B cell (primary cell): ENCODE data around the gene DUSP16. TPM values are rescaled to one million over a fixed set of nuclear protein-coding genes. Genes with fewer than 3 reads are reported as not detected.

ENCODE experiments used
- ATAC-seq: fragments of 200-7000 bp; cut with Tn5 transposase; one replicate; pipeline ENCODE4 v1.10.0; 2021; ENCODE audit warnings: low read depth, mild to moderate bottlenecking, moderate number of reproducible peaks, moderate library complexity
- CTCF ChIA-PET: fragments of 350-600 bp; sonication (Branson Sonifier 250); formaldehyde crosslinking; loops from one replicate; lab custom pipeline; 2021; ENCODE audit warnings: antibody characterized with exemption, inconsistent platforms; lab: Charles Lee
- POLR2A ChIA-PET: fragments of 350-600 bp; sonication (Branson Sonifier 250); formaldehyde crosslinking; loops from one replicate; lab custom pipeline; 2021; ENCODE audit warnings: antibody characterized with exemption; lab: Charles Lee
- DNase-seq: peaks from one replicate; pipeline ENCODE4 v3.0.0; 2013
- H2AFZ ChIP-seq: 2 replicates; pipeline ENCODE4 v1.6.1; 2012; ENCODE audit warnings: mild to moderate bottlenecking, low read depth, low read length; ENCODE audit not compliant: insufficient read depth, poor library complexity, severe bottlenecking
- H3K27ac ChIP-seq, 2 donors: 1 replicate in 1 of 2; 2 replicates in 1 of 2; pipeline ENCODE4 v1.5.1; 2012 to 2013; ENCODE audit warnings: low read length in 2 of 2, mild to moderate bottlenecking in 2 of 2, moderate library complexity in 1 of 2
- H3K27me3 ChIP-seq, 4 experiments: fragments of 200-600 bp in 1 of 4; sonication (generic) in 1 of 4; replicated peaks in 1 of 4; 1 replicate in 2 of 4; 2 replicates in 2 of 4; pipeline versions ENCODE4 v1.6.1 to v1.7.0; 2013 to 2016; ENCODE audit warnings: low read length in 3 of 4, mild to moderate bottlenecking in 2 of 4, mixed read lengths in 1 of 4, moderate library complexity in 1 of 4; ENCODE audit not compliant: insufficient read depth in 4 of 4, control insufficient read depth in 3 of 4; ENCODE audit errors: control extremely low read depth in 1 of 4
- H3K36me3 ChIP-seq, 2 experiments: replicated peaks in 1 of 2; 1 replicate in 1 of 2; 2 replicates in 1 of 2; pipeline versions ENCODE4 v1.6.1 to v1.7.1; 2013; ENCODE audit warnings: low read length in 1 of 2; ENCODE audit not compliant: insufficient read depth in 2 of 2, control insufficient read depth in 1 of 2; ENCODE audit errors: control extremely low read depth in 1 of 2, extremely low read depth in 1 of 2
- H3K4me1 ChIP-seq, 2 donors: fragments of 200-600 bp in 1 of 2; sonication (generic) in 1 of 2; 1 replicate in 1 of 2; 2 replicates in 1 of 2; pipeline versions ENCODE4 v1.5.1 to v1.6.1; 2013 to 2017; ENCODE audit warnings: low read length in 2 of 2; ENCODE audit not compliant: control insufficient read depth in 2 of 2, insufficient read depth in 2 of 2
- H3K4me2 ChIP-seq: replicated peaks from 2 replicates; pipeline ENCODE3; 2012; ENCODE audit warnings: mild to moderate bottlenecking, low read depth, low read length; ENCODE audit not compliant: poor library complexity, severe bottlenecking
- H3K4me3 ChIP-seq, 5 experiments: fragments of 200-600 bp in 1 of 5; sonication (generic) in 1 of 5; 1 replicate in 3 of 5; 2 replicates in 2 of 5; pipeline versions ENCODE4 v1.5.1 to v1.7.0; 2011 to 2016; ENCODE audit warnings: low read length in 4 of 5, mild to moderate bottlenecking in 4 of 5, low read depth in 2 of 5, control low read depth in 1 of 5, moderate library complexity in 1 of 5; ENCODE audit not compliant: insufficient read depth in 1 of 5; ENCODE audit errors: control extremely low read depth in 1 of 5, extremely low read depth in 1 of 5
- H3K79me2 ChIP-seq: fragments of 200-600 bp; sonication (generic); one replicate; pipeline ENCODE4 v1.6.0; 2016; ENCODE audit warnings: low read length; ENCODE audit not compliant: control insufficient read depth, insufficient read depth
- H3K9ac ChIP-seq: fragments of 200-600 bp; sonication (generic); 2 replicates; pipeline ENCODE4 v1.6.1; 2017; ENCODE audit warnings: mild to moderate bottlenecking, low read length, moderate library complexity
- H3K9me3 ChIP-seq, 3 donors: one replicate each; pipeline versions ENCODE4 v1.6.1 to v1.7.1; 2013; ENCODE audit warnings: low read length in 2 of 3; ENCODE audit not compliant: control insufficient read depth in 2 of 3, insufficient read depth in 1 of 3; ENCODE audit errors: control extremely low read depth in 1 of 3
- H4K20me1 ChIP-seq: 2 replicates; pipeline ENCODE4 v1.6.0; 2012; ENCODE audit warnings: mild to moderate bottlenecking, low read length; ENCODE audit not compliant: insufficient read depth, control insufficient read depth, poor library complexity, severe bottlenecking
- H3K27ac Mint-ChIP-seq: one replicate; pipeline ENCODE4 v1.8.0; 2021; ENCODE audit warnings: mixed read lengths
- H3K27me3 Mint-ChIP-seq: one replicate; pipeline ENCODE4 v1.8.0; 2021; ENCODE audit warnings: mixed read lengths
- H3K4me1 Mint-ChIP-seq: one replicate; pipeline ENCODE4 v1.8.0; 2021; ENCODE audit warnings: mixed read lengths
- H3K4me3 Mint-ChIP-seq: one replicate; pipeline ENCODE4 v1.8.0; 2021; ENCODE audit warnings: mixed read lengths
- H3K9me3 Mint-ChIP-seq: one replicate; pipeline ENCODE4 v1.8.0; 2022; ENCODE audit warnings: mixed read lengths; ENCODE audit not compliant: insufficient read depth
- CTCF ChIP-seq: fragments of 200-600 bp; IDR thresholded peaks from one replicate; pipeline ENCODE4 v1.8.0; 2022; ENCODE audit warnings: antibody characterized with exemption, mild to moderate bottlenecking
- EZH2 ChIP-seq: IDR thresholded peaks from 2 replicates; pipeline ENCODE4 v1.6.1; 2012; ENCODE audit warnings: borderline replicate concordance, low read depth, mild to moderate bottlenecking, moderate library complexity, low read length; ENCODE audit not compliant: insufficient read depth, poor library complexity, severe bottlenecking
- WGBS: methylation state at CpG from one replicate; pipeline ENCODE4 v1.1.5; 2013; ENCODE audit warnings: missing lambda C conversion rate; ENCODE audit not compliant: insufficient coverage; 5-methylcytosine and 5-hydroxymethylcytosine counted together
- intact Hi-C: fragments of 100-400 bp; cut with micrococcal nuclease; formaldehyde crosslinking; loops from one replicate; pipeline ENCODE4 v1.10.0; 2022
- polyA plus RNA-seq: library from polyadenylated mRNA; depleted of rRNA; stranded (reverse); fragments of >200 nt; gene quantifications from 2 replicates; pipeline ENCODE4 v1.2.3, GENCODE V29; 2012
- total RNA-seq, 2 donors: library from RNA; stranded (reverse); fragments of 120-200 nt in 1 of 2; gene quantifications; 1 replicate in 1 of 2; 2 replicates in 1 of 2; pipeline versions ENCODE4 v1.2.3 to v1.2.4, GENCODE V29; 2013 to 2022

The DUSP16 gene
- total and polyA plus RNA-seq, 2 donors (not counting 1 experiment from before 2014, with no cell fraction given): 0.37 to 5.6 TPM

GRCh38 chr12:12488823-12489550 lies 73.7 kb downstream of the DUSP16 start:
- no peaks in the 10 kb centered on the region for H3K9me3 Mint-ChIP-seq
- Histone ChIP-seq H3K9me3 (no peaks in the 10 kb centered on the region), H3K4me3 (no peak overlapping the region), H4K20me1 (no peaks in the 10 kb centered on the region), H3K79me2 (no peaks in the 10 kb centered on the region), H3K27ac (no peak overlapping the region), H3K9ac (no peak overlapping the region), H3K27me3 (no peaks in the 10 kb centered on the region), H3K4me2 (no peak overlapping the region), H2AFZ (no peak overlapping the region), H3K36me3 (no peaks in the 10 kb centered on the region), H3K4me1 (no peaks in the 10 kb centered on the region)
- no peaks in the 10 kb centered on the region for H3K27me3 Mint-ChIP-seq
- H3K4me1 Mint-ChIP-seq: peaks cover 8% of the 10 kb centered on the region
- ChIA-PET CTCF (no interaction called here), POLR2A (no interaction called here)
- 96% methylated on average over 4 of the region's 8 CpGs for WGBS
- H3K4me3 Mint-ChIP-seq: no peak overlapping the region
- intact Hi-C loops: no loop called here
- TF ChIP-seq CTCF: no peak
- TF ChIP-seq EZH2: no peak
- DNase-seq (no peak), ATAC-seq (no peak)
- no peak overlapping the region for H3K27ac Mint-ChIP-seq

- H3K27ac ChIP-seq: no peak overlapping the region
- no peaks in the 10 kb centered on the region for H3K27me3 Mint-ChIP-seq
- H3K27me3 ChIP-seq: no peaks in the 10 kb centered on the region
- no peak overlapping the region for H3K9ac ChIP-seq
- intact Hi-C loops: no loop called here
- H3K36me3 ChIP-seq: no peaks in the 10 kb centered on the region
- ChIA-PET POLR2A (no interaction called here), CTCF (no interaction called here)
- H4K20me1 ChIP-seq: no peaks in the 10 kb centered on the region
- 100% methylated on average over 2 of the region's 4 CpGs for WGBS
- H3K4me2 ChIP-seq: no peak overlapping the region
- peaks cover 12% of the 10 kb centered on the region for H3K4me1 Mint-ChIP-seq
- no peaks in the 10 kb centered on the region for H3K79me2 ChIP-seq
- TF ChIP-seq EZH2 (no peak), CTCF (no peak)
- ATAC-seq: no peak
- peaks cover 0 to 3% of the 10 kb centered on the region in 2 donors for H3K4me1 ChIP-seq
- no peak overlapping the region for H3K4me3 Mint-ChIP-seq
- H3K9me3 ChIP-seq: no peaks in the 10 kb centered on the region
- H3K9me3 Mint-ChIP-seq: no peaks in the 10 kb centered on the region
- H2AFZ ChIP-seq: no peak overlapping the region
- H3K27ac Mint-ChIP-seq: no peak overlapping the region
- no peak for DNase-seq
- H3K4me3 ChIP-seq: no peak overlapping the region
Observed at GRCh38 chr12:12488296-12488695, 74.4 kb downstream of the DUSP16 start.
